22Rv1 (cell line): ENCODE data around the gene CCDC178.

Source experiments
- ZFX ChIP-seq: fragments of 450-650 bp; IDR thresholded peaks from 2 replicates; pipeline ENCODE4 v1.6.1; 2017; ENCODE audit warnings: antibody characterized with exemption, borderline replicate concordance
- TF ChIP-seq, protein P1 (sequence below): fragments of 450-650 bp; IDR thresholded peaks from 2 replicates; pipeline ENCODE4 v1.5.1; 2017; ENCODE audit warnings: mild to moderate bottlenecking

DNA sequence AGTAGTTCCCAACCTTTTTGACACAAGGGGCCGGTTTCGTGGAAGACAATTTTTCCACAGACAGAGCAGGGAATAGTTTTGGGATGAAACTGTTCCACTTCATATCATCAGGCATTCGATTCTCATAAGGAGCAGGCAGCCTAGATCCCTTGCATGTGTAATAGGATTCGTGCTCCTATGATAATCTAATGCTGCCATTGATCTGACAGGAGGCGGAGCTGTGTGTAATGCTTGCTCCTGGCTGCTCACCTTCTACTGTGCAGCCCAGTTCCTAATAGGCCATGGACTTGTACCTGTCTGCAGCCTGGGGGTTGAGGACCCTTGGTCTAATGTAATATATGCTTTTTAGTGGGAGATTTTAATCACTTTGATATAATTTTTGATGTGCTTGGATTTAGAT lies 479.0 kb downstream of the CCDC178 start:
- TF ChIP-seq, protein P1, sequence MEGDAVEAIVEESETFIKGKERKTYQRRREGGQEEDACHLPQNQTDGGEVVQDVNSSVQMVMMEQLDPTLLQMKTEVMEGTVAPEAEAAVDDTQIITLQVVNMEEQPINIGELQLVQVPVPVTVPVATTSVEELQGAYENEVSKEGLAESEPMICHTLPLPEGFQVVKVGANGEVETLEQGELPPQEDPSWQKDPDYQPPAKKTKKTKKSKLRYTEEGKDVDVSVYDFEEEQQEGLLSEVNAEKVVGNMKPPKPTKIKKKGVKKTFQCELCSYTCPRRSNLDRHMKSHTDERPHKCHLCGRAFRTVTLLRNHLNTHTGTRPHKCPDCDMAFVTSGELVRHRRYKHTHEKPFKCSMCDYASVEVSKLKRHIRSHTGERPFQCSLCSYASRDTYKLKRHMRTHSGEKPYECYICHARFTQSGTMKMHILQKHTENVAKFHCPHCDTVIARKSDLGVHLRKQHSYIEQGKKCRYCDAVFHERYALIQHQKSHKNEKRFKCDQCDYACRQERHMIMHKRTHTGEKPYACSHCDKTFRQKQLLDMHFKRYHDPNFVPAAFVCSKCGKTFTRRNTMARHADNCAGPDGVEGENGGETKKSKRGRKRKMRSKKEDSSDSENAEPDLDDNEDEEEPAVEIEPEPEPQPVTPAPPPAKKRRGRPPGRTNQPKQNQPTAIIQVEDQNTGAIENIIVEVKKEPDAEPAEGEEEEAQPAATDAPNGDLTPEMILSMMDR: no peak
- TF ChIP-seq ZFX: no peak
